Measurements from ENCODE around the gene ARPC4.
"Not testable (repeated sequence)": the region's sequence is repeated elsewhere in the genome, so short reads cannot be mapped to it uniquely, and the experiment has no call there.

Gene ARPC4

DNA sequence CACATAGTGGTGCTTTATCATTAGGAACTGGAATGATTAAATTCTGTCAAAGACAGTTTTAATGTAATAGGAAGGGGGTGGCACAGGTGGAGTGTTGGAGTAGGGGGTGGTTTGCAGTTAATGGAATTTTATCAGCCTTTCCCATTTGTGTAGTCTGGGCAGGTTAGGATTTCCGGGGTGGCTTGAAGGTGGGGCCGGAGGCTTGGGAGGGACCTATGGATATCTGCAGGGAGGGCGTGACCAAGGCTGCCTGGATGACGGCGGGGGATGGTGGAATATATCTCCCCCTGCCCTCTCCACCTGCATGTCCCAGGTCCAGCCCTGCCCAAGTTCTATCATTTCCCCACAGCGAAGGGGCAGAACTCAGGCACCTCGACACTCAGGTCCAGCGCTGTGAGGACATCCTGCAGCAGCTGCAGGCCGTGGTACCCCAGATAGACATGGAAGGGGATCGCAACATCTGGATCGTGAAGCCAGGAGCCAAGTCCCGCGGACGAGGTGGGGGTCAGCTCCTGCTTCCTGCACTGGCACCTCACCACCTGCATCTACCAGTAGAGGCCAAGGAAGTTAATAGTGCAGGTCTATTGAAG is 32.7 kb downstream of the ARPC4 start:
- DNase-seq: no peak

DNA sequence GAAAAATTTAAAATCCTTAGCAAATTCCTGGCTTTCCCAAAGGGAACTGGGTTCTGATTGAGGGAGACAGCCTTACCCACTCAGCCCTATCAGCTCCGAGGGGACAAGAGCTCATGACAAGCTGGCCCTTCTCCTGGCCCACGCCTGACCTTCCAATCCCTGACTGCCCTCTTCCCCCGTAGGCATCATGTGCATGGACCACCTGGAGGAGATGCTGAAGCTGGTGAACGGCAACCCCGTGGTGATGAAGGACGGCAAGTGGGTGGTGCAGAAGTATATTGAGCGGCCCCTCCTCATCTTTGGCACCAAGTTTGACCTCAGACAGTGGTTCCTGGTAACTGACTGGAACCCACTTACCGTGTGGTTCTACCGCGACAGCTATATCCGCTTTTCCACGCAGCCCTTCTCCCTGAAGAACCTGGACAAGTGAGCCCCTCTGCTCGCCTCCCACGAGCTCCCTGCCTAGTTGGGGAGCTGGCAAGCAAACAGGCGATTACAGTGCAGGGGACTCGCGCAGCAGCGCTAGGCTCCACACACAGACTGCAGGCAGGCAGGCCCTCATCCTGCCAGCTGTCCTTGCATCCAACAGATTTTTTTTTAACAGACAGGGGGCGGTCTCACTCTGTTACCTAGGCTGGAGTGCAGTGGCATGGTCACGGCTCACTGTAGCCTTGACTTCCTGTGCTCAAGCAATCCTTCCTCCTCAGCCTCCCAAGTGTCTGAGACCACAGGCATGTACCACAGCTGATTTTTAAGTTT is 34.1 kb downstream of the ARPC4 start:
- peak; percentile 24 for DNase-seq

DNA sequence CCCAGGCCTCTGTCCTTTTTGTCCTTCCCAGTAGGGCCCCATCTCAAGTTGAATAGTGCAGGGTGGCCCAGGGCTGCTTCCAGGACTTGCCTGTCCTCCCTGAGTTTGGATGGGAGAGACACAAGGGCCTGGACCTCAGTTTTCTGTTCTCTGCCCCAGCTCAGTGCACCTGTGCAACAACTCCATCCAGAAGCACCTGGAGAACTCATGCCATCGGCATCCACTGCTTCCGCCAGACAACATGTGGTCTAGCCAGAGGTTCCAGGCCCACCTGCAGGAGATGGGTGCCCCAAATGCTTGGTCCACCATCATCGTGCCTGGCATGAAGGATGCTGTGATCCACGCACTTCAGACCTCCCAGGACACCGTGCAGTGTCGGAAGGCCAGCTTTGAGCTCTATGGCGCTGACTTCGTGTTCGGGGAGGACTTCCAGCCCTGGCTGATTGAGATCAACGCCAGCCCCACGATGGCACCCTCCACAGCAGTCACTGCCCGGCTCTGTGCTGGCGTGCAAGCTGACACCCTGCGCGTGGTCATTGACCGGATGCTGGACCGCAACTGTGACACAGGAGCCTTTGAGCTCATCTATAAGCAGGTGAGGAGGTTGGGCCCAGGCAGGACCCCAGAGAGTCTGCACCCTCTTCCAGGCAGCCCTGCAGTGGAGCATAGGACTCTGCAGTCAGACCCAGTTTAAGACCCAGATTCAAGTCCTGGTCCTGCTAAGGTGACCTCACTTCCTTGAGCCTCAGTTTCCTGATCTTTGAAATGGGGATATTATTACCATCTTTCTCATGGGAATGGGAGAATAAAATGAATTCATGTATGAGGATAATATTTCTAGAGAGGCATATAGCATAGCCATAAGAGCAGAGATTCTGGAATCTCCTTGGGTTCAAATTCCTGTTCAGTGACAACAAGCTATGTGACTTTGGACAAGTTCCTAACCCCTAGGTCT is 36.2 kb downstream of the ARPC4 start:
- DNase-seq: no peak

DNA sequence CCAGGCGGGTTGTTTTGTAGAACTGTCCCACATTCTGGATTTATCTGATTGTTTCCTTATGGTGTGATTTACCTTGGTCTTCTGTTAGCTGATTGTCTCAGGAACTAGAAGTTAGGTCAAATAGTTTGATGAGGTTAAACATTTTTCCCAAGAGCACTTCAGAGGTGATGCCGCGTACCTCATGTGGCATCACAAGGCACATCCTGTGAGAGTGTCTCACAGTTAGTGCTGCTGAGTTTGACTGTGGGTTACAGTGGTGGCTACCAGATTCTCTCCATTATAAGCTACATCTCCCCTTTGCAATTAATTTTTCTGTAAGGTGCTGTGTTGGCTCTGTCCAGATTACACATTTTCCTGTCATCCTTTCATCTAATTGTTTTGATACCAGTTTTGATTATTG is 38.4 kb downstream of the ARPC4 start:
- no peak for DNase-seq

DNA sequence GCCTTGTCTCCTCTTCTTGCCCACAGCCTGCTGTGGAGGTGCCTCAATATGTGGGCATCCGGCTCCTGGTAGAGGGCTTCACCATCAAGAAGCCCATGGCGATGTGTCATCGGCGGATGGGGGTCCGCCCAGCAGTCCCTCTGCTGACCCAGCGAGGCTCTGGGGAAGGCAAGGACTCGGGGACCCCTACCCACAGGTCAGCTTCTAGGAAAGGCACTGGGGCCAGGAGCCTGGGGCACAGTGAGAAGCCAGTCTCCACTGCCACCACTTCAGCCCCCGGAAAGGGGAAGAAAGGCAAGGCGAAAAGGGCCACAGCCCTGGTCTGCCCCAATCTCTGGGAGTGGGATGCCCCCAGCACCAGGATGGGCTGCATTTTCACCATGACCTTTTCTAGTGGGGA is 40.2 kb downstream of the ARPC4 start:
- DNase-seq: no peak

DNA sequence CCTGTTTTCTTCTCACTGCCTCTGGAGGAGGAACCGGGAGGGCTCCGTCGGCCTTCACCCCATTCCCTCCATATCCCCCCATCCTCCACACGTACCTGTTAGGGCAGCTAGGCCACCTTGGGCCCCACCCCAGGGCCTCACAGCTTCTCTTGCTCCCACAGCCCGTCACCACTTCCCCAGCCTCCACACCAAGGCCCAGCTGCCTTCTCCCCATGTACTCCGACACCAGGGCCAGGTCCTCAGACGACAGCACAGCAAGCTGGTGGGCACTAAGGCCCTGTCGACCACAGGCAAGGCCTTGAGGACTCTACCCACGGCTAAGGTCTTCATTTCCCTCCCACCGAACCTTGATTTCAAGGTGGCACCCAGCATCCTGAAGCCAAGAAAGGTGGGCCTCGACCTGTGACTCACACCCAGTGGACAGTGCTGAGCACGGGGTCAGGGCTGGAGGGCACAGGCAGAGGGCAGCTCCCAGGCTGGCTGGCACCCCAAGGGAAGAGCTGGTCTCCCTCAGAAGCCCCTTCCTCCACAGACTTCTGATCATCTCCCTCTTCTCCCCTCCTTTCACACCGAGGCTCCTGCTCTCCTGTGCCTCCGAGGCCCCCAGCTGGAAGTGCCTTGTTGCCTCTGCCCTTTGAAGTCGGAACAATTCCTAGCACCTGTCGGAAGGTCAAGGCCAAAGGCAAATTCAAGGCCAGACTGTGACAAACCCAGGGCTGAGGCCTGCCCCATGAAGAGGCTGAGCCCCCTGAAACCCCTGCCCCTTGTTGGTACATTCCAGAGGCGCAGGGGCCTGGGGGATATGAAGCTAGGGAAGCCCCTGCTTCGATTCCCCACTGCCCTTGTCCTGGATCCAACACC is 41.9 kb downstream of the ARPC4 start:
- no peak for DNase-seq

DNA sequence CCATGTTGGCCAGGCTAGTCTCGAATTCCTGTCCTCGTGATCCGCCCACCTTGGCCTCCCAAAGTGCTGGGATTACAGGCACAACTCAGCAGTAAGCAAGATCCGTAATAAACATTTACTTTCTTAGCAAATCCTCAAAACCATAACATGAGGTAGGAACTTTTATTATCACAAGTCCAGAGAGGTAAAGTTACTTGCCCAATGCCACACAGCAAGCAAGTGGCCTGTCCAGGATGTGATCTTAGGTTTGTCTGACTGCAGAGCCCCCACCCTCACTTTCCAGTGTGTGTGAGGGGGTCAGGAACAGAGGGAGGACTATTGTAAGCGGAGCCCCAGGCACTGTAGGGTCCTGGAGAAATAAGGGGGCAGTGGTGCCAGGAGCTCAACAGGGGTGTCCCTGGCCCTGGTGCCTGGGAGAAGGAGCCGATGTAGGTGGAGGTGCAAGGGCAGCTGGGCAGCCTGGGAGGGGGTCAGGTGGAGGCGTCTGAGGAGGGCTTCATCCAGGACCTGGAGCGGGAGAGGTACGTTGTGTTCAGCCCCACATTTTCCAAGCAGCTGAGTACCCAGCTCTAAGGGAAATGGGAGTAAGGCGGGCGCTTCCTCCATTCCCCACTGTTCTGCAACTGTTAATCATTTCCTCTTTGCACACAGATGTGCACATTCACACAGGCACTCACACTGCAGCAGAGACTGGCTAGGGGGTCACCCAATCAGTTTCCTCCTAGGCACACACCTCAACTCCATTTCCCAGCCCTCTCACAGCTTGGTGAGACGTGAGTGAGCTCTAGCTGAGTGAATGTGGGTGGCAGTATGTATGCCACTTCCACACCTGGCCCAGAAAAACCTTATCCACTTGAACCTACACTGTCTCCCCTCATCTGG is 45.1 kb downstream of the ARPC4 start:
- DNase-seq: no peak

DNA sequence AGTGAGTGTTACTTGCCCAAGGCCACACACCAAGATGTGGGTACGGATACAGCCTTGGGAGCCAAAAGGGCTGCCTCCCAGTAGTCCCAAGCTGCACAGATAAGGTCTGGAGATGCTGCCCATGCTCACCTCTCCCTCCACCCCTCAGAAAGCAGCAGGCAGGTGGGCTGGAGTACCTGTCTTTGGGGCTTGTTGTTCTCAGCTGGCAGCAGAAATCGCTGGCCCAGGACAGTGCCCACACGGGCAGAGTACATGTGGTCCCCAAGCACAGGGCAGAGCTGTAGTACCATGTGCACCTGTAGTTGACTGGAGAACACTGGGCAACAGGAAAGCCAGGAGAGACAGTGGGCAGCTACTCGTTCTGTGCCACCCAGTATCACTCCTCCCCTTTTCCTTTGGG is 46.0 kb downstream of the ARPC4 start:
- no peak for DNase-seq

DNA sequence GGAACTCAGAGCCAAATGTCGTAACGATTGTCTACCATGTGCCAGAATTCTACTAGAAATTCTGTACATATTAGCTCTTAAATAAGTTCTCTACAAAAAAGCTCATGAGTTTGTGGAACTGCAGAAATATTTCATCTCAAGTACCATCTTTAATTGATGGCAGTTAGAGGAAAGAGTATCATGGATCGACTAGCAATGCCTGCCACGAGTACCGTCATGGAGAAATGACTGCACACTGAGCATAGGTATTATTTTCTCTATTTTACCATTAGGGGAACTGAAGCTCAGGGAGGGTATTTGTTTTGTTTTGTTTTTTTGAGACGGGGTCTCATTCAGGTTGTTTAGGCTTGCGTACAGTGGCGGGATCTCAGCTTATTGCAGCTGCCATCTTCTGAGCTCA is 48.1 kb downstream of the ARPC4 start:
- DNase-seq: no peak

DNA sequence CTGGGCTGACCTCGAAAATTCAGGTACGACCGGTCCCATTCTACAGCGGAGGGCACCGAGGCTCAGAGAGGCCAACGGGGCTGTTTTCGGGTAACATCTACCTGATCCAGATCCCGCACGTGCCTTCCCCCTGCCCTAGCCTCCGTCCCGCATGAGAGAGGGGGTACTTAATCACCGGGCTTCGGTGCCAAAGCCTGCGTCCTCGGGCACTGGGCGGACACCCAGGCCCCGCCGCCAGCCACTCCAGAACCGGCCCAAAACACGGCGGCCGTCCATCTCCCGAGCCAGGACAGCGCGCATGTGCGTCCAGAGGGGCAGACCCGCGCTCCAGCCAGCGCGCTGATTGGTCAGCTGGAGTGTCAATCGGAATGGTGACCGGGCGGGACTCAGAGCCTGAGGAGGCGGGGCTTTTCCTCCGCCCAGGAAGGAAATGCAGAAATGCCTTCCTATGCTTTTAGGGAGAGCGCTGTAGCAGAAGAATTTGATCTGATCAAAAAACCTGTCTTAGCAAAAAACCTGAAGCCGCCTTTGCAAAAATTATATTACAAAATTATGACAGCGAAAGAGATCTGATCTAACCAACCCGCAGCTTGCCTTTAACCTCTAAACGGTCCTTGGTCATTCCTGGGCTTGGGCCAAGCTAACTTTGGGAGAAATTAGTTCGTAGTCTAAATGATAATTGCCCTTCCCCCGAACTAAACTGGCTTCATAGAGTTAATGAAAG is 51.0 kb downstream of the ARPC4 start, which contains the start of gene RPUSD3:
Gene RPUSD3, minus strand, starts transcription at position 294 of the 724 bp plus-strand sequence. Its CDS starts 18 bp downstream, at position 276.
- peak; percentile 96 for DNase-seq

DNA sequence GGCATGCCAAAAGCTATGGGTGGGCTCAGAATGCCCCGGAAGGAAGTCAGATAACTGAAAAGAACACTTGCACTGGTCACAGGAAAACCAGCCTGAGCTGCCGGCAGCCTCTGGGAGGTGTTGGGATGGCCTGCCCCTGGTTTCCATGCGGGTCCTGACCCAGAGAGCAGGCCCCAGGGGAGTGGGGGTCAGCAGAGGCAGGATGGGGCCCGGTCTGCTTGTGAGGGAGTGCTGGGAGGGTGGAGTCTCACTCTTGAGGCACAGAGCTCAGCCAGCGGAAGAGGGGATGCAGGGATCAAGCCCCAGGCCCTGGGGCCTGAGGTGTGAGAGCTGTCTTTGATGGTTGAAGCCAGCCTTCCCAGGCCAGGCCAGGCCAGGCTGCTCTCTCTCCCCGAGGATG is 53.3 kb downstream of the ARPC4 start:
- no peak for DNase-seq

DNA sequence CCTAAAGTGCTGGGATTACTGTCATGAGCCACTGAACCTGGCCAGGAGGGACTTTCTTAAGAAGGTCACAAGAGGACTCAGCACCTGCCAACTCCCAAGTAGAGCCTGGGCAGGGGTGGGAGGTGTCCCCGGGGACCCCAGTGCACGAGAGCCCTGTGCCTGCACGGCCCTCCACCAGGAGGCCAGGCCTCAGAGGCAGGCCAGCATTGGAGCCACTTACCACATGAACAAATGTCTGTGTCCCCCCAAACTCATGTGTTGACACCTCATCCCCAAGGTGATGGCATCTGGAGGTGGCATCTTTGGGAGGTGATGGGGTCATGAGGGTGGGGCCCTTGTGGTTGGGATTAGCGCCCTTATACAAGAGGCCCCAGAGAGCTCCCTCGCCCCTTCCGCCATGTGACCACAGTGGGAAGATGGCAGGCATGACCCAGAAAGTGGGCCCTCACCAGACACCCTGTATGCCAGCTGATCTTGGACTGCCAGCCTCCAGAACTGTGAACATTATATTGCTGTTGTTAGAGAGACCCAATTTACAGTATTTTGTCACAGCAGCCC is 54.1 kb downstream of the ARPC4 start:
- no peak for DNase-seq

DNA sequence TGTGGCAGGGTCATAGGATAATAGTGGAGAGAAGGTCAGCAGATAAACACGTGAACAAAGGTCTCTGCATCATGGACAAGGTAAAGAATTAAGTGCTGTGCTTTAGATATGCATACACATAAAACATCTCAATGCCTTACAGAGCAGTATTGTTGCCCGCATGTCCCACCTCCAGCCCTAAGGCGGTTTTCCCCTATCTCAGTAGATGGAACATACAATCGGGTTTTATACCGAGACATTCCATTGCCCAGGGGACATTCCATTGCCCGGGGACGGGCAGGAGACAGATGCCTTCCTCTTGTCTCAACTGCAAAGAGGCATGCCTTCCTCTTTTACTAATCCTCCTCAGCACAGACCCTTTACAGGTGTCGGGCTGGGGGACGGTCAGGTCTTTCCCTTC is 55.0 kb downstream of the ARPC4 start:
- DNase-seq: not testable (repeated sequence)

DNA sequence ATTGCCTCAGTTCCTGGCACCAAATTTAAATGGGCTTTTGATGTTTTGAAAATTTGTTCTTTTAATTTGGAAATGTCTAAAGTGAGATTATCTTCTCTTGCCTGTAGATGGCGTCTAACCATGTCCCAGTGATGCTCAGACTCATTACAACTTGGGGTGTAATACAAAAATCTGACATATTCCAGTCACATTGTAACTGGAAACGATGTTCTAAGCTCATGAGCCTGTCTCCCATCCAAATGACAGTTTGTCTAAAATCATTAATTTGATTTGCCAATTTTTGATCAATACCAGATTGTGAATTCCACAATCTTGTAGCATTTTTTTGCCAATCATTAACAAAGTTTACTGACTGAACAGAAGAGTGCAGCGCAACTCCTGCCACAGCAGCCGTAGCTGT is 56.0 kb downstream of the ARPC4 start:
- DNase-seq: peak; percentile 58

DNA sequence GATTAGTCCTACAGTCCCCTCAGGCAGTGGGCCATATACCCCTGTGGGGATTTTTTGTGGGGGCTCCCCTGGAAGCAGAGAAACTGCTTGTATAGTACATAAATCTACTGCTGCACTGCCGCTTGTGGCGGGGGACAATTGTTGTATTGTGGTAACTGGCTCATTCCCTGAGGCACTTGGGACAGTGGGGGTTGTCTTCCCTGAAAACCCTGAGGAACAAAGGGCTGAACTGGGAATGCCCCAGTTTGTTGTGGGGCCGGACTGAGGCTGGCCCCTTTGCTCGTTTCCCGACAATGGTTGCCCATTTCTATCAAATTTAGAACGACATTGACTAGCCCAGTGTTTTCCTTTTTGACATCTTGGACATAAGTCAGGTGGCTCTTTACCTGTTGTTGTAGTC is 58.5 kb downstream of the ARPC4 start:
- not testable (repeated sequence) for DNase-seq

DNA sequence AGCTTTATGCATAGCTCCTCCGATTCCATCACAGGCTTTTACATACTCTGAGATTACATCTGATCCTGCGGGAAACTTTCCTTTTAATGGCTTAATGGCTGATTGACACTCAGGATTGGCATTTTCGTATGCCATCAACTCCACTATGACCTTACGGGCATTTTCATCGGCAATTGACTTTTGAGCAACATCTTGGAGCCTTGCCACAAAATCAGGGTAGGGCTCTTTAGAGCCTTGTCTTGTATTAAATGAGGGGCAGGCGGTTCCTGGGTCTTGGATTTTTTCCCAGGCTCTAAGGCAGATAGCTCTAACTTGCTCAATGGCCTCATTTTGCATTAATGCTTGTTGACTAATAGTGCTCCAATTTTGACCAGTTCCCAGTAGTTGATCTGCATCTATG is 59.0 kb downstream of the ARPC4 start:
- not testable (repeated sequence) for DNase-seq

DNA sequence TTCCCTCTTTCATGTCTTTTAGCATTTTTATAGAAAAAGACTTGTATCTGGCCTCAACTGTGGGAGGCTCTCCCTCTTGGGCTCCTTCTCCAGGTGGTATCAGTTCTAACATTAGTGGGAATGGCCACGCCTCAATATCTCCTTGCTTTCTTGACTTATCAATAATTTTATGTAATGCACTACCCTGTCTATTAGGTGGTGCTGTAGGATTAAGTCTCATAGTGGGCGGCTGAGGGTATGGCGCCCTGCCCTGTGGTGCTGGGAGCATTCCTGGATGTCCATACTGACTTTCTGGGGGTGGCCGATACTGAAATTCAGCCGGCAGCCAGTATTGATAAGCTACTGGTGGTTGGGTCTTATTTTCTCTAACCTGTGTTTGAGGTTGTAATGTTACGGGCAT is 59.6 kb downstream of the ARPC4 start:
- DNase-seq: no peak

DNA sequence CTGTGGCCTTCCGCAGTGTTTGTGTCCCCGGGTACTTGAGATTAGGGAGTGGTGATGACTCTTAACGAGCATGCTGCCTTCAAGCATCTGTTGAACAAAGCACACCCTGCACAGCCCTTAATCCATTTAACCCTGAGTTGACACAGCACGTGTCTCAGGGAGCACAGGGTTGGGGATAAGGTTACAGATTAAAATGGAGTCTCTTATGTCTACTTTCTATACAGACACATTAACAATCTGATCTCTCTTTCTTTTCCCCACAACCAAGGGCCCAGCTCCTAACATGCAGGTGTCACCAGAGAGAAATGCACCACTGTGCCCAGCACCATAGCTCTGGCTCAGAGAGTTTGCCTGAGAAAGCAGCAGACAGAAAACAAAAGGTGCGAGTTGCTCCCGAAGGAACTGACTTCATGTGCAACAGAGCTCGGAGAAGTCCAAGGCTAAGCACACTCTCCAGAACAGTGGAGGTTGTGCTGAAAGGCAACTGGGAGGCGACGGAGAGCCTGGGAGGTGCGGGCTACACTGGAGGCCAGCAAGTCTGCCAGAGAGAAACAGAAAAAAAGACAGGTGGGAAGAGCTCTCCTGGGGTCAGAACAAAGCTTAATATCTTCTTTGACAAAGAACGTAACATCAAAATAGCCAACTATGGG is 61.5 kb downstream of the ARPC4 start:
- DNase-seq: not testable (repeated sequence)

DNA sequence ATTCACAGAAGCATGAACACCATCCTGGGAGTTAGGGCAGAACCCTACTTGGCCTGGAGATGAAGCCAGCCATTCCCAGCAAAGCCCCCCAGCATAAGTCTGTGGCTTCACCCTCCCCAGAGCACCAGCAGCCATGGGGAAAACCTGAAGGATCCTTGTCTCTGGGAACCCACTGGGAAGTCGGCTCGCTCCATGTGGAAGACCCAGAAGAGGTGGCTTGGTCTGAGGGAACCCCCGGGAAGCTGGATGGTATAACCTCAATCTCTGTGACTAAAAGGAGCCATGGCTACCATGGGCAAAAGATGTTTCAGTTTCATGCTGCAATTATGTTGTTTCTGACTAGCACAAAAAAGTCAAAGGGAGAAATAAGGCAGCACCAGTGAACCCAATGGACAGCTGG is 62.7 kb downstream of the ARPC4 start:
- no peak for DNase-seq
